ENCODE measurements around the gene GPR42.

Gene GPR42

GRCh38 chr19:35348911-35349611 is 21.8 kb upstream of the GPR42 start:
- Histone ChIP-seq H3K27me3 (ENCODE audit: control insufficient read depth, insufficient read depth, low read length) (peaks cover 8% of the 10 kb centered on the region), H3K9ac (ENCODE audit: low read length) (no peak overlapping the region), H3K4me1 (ENCODE audit: control insufficient read depth, insufficient read depth, low read length) (no peaks in the 10 kb centered on the region), H3K36me3 (ENCODE audit: control insufficient read depth, insufficient read depth, low read length) (no peaks in the 10 kb centered on the region), H3K4me3 (ENCODE audit: low read length) (no peak overlapping the region), H3K9me3 (ENCODE audit: control insufficient read depth, low read length) (no peaks in the 10 kb centered on the region)

GRCh38 chr19:35349614-35350521 is 21.0 kb upstream of the GPR42 start:
- no peak overlapping the region for H3K9ac ChIP-seq (ENCODE audit: low read length)
- peaks cover 3% of the 10 kb centered on the region for H3K27me3 ChIP-seq (ENCODE audit: control insufficient read depth, insufficient read depth, low read length)
- H3K9me3 ChIP-seq (ENCODE audit: control insufficient read depth, low read length), result no peaks in the 10 kb centered on the region
- no peaks in the 10 kb centered on the region for H3K36me3 ChIP-seq (ENCODE audit: control insufficient read depth, insufficient read depth, low read length)
- no peaks in the 10 kb centered on the region for H3K4me1 ChIP-seq (ENCODE audit: control insufficient read depth, insufficient read depth, low read length)
- no peak overlapping the region for H3K4me3 ChIP-seq (ENCODE audit: low read length)

- Histone ChIP-seq H3K4me3 (ENCODE audit: low read length) (no peak overlapping the region), H3K9me3 (ENCODE audit: control insufficient read depth, low read length) (no peaks in the 10 kb centered on the region), H3K9ac (ENCODE audit: low read length) (no peak overlapping the region), H3K36me3 (ENCODE audit: control insufficient read depth, insufficient read depth, low read length) (no peaks in the 10 kb centered on the region), H3K27me3 (ENCODE audit: control insufficient read depth, insufficient read depth, low read length) (peaks cover 3% of the 10 kb centered on the region), H3K4me1 (ENCODE audit: control insufficient read depth, insufficient read depth, low read length) (no peaks in the 10 kb centered on the region)
These were observed 20.3 kb upstream of the GPR42 start for GRCh38 chr19:35350591-35350990.

- Histone ChIP-seq H3K9me3 (ENCODE audit: control insufficient read depth, low read length) (no peaks in the 10 kb centered on the region), H3K9ac (ENCODE audit: low read length) (no peak overlapping the region), H3K36me3 (ENCODE audit: control insufficient read depth, insufficient read depth, low read length) (no peaks in the 10 kb centered on the region), H3K4me3 (ENCODE audit: low read length) (no peak overlapping the region), H3K4me1 (ENCODE audit: control insufficient read depth, insufficient read depth, low read length) (no peaks in the 10 kb centered on the region), H3K27me3 (ENCODE audit: control insufficient read depth, insufficient read depth, low read length) (no peaks in the 10 kb centered on the region)
These were observed 19.3 kb upstream of the GPR42 start for GRCh38 chr19:35351411-35352176.

GRCh38 chr19:35352177-35352447 is 18.8 kb upstream of the GPR42 start:
- Histone ChIP-seq H3K36me3 (ENCODE audit: control insufficient read depth, insufficient read depth, low read length) (no peaks in the 10 kb centered on the region), H3K4me1 (ENCODE audit: control insufficient read depth, insufficient read depth, low read length) (no peaks in the 10 kb centered on the region), H3K9ac (ENCODE audit: low read length) (no peak overlapping the region), H3K9me3 (ENCODE audit: control insufficient read depth, low read length) (no peaks in the 10 kb centered on the region), H3K27me3 (ENCODE audit: control insufficient read depth, insufficient read depth, low read length) (no peaks in the 10 kb centered on the region), H3K4me3 (ENCODE audit: low read length) (no peak overlapping the region)

GRCh38 chr19:35352448-35353304 is 18.2 kb upstream of the GPR42 start:
- Histone ChIP-seq H3K4me3 (ENCODE audit: low read length) (no peak overlapping the region), H3K36me3 (ENCODE audit: control insufficient read depth, insufficient read depth, low read length) (no peaks in the 10 kb centered on the region), H3K27me3 (ENCODE audit: control insufficient read depth, insufficient read depth, low read length) (no peaks in the 10 kb centered on the region), H3K9ac (ENCODE audit: low read length) (no peak overlapping the region), H3K4me1 (ENCODE audit: control insufficient read depth, insufficient read depth, low read length) (peaks cover 5% of the 10 kb centered on the region), H3K9me3 (ENCODE audit: control insufficient read depth, low read length) (no peaks in the 10 kb centered on the region)

GRCh38 chr19:35353635-35354034 is 17.2 kb upstream of the GPR42 start:
- Histone ChIP-seq H3K9ac (ENCODE audit: low read length) (peak overlapping the region; percentile 12), H3K27me3 (ENCODE audit: control insufficient read depth, insufficient read depth, low read length) (no peaks in the 10 kb centered on the region), H3K4me1 (ENCODE audit: control insufficient read depth, insufficient read depth, low read length) (peaks cover 12% of the 10 kb centered on the region), H3K4me3 (ENCODE audit: low read length) (no peak overlapping the region), H3K9me3 (ENCODE audit: control insufficient read depth, low read length) (no peaks in the 10 kb centered on the region), H3K36me3 (ENCODE audit: control insufficient read depth, insufficient read depth, low read length) (no peaks in the 10 kb centered on the region)

GRCh38 chr19:35354898-35355297 is 16.0 kb upstream of the GPR42 start:
- no peaks in the 10 kb centered on the region for H3K27me3 ChIP-seq (ENCODE audit: control insufficient read depth, insufficient read depth, low read length)
- no peaks in the 10 kb centered on the region for H3K9me3 ChIP-seq (ENCODE audit: control insufficient read depth, low read length)
- H3K4me1 ChIP-seq (ENCODE audit: control insufficient read depth, insufficient read depth, low read length), result peaks cover 12% of the 10 kb centered on the region
- no peak overlapping the region for H3K4me3 ChIP-seq (ENCODE audit: low read length)
- H3K9ac ChIP-seq (ENCODE audit: low read length), result no peak overlapping the region
- H3K36me3 ChIP-seq (ENCODE audit: control insufficient read depth, insufficient read depth, low read length), result no peaks in the 10 kb centered on the region

- Histone ChIP-seq H3K9ac (ENCODE audit: low read length) (no peak overlapping the region), H3K4me3 (ENCODE audit: low read length) (no peak overlapping the region), H3K9me3 (ENCODE audit: control insufficient read depth, low read length) (no peaks in the 10 kb centered on the region), H3K36me3 (ENCODE audit: control insufficient read depth, insufficient read depth, low read length) (no peaks in the 10 kb centered on the region), H3K4me1 (ENCODE audit: control insufficient read depth, insufficient read depth, low read length) (peaks cover 12% of the 10 kb centered on the region), H3K27me3 (ENCODE audit: control insufficient read depth, insufficient read depth, low read length) (no peaks in the 10 kb centered on the region)
These were observed 14.9 kb upstream of the GPR42 start for GRCh38 chr19:35355791-35356460.

- Histone ChIP-seq H3K9me3 (ENCODE audit: control insufficient read depth, low read length) (no peaks in the 10 kb centered on the region), H3K4me1 (ENCODE audit: control insufficient read depth, insufficient read depth, low read length) (peaks cover 12% of the 10 kb centered on the region), H3K36me3 (ENCODE audit: control insufficient read depth, insufficient read depth, low read length) (no peaks in the 10 kb centered on the region), H3K27me3 (ENCODE audit: control insufficient read depth, insufficient read depth, low read length) (no peaks in the 10 kb centered on the region), H3K9ac (ENCODE audit: low read length) (no peak within 1 kb of the TSS), H3K4me3 (ENCODE audit: low read length) (no peak within 1 kb of the TSS)
These were observed 12.8 kb upstream of the GPR42 start, which contains the start of gene FFAR3 for GRCh38 chr19:35357867-35358573. Gene FFAR3, plus strand, starts transcription at chr19:35358460. Its CDS starts 431 bp downstream, at chr19:35358891.

Data from mucosa of stomach (tissue), 1 donor.